Adrenal gland (tissue), 5 donors: ENCODE data around the gene MBNL1.

Source experiments
- CTCF ChIP-seq, 6 experiments: fragments of 450-650 bp in 4 of 6; fragments of 200-600 bp in 2 of 6; sonication (generic) in 1 of 6; IDR thresholded peaks; 1 replicate in 5 of 6; 2 replicates in 1 of 6; pipeline versions ENCODE4 v1.5.1 to v1.8.0; 2016 to 2021; ENCODE audit warnings: antibody characterized with exemption in 6 of 6, mild to moderate bottlenecking in 2 of 6, moderate library complexity in 1 of 6
- POLR2A ChIP-seq, 2 donors: fragments of 450-650 bp; IDR thresholded peaks; one replicate each; pipeline ENCODE4 v1.6.1; 2017; ENCODE audit warnings: antibody characterized with exemption in 2 of 2, mild to moderate bottlenecking in 2 of 2, moderate library complexity in 1 of 2
- donor health status: DM: no; HTN: no; CAD: no.

DNA sequence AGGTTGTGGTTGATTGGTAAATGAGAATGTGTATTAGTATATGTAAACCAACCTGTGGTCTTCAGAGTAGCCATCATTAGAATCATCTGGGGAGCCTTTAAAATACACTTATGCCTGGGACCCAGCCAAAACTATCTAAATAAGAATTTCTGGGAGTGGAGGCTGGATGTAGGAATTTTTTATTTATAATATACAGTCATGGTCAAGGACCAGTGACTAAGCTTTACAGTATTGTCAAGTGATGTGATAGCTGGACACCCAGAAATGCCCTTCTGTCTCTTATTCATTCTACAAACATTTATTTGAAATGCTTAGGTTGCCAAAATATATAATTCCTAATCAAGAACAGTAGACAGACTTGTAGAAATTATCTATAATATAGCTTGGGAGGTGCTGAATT, 132.2 kb downstream of the MBNL1 start:
- TF ChIP-seq POLR2A (IDR thresholded peaks at IDR 0.05) (no peak), CTCF (IDR thresholded peaks at IDR 0.05) (no peak)
